PC-3 (cell line): ENCODE measurements around the gene INPP5F. TPM values are rescaled to one million over a fixed set of nuclear protein-coding genes. Genes with fewer than 3 reads are reported as not detected.

Experiments
- ATAC-seq: fragments of 200-7000 bp; cut with Tn5 transposase; 2 replicates; pipeline ENCODE4 v1.9.1; 2020; ENCODE audit warnings: mild to moderate bottlenecking, moderate library complexity
- BruUV-seq: library from RNA; stranded (reverse); fragments of 400-500 nt; replicated peaks from 2 replicates; lab custom pipeline; 2021; lab: Mats Ljungman, UMichigan
- CTCF ChIA-PET: fragments of 300-600 bp; sonication (Branson Sonifier 250); formaldehyde crosslinking; loops from one replicate; lab custom pipeline; 2022; ENCODE audit warnings: antibody characterized with exemption; lab: Charles Lee
- POLR2A ChIA-PET: fragments of 300-600 bp; sonication (Branson Sonifier 250); formaldehyde crosslinking; loops from one replicate; lab custom pipeline; 2022; ENCODE audit warnings: antibody characterized with exemption; ENCODE audit not compliant: unreplicated experiment; lab: Charles Lee
- DNase-seq: peaks from one replicate; pipeline ENCODE4 v3.0.0-alpha.2; 2015
- H2AFZ ChIP-seq: fragments of 300-600 bp; sonication (generic); 2 replicates; pipeline ENCODE4 v1.6.0; 2016; ENCODE audit warnings: antibody characterized with exemption, low read length
- H3F3A ChIP-seq: fragments of 300-600 bp; sonication (generic); one replicate; pipeline ENCODE4 v1.6.0; 2017; ENCODE audit warnings: antibody characterized with exemption, low read length, control low read depth, mild to moderate bottlenecking; ENCODE audit not compliant: unreplicated experiment
- H3K27ac ChIP-seq: fragments of 300-600 bp; sonication (generic); 2 replicates; pipeline ENCODE4 v1.5.1; 2016; ENCODE audit warnings: mild to moderate bottlenecking, low read length
- H3K27me3 ChIP-seq: fragments of 300-600 bp; sonication (generic); 2 replicates; pipeline ENCODE4 v1.6.1; 2016; ENCODE audit warnings: low read length, mixed read lengths
- H3K36me3 ChIP-seq: fragments of 300-600 bp; sonication (generic); 2 replicates; pipeline ENCODE4 v1.6.1; 2016; ENCODE audit warnings: low read depth, mixed run types, low read length, mixed read lengths
- H3K4me1 ChIP-seq: fragments of 300-600 bp; sonication (generic); 2 replicates; pipeline ENCODE4 v1.5.1; 2016; ENCODE audit warnings: low read length; ENCODE audit not compliant: insufficient read depth
- H3K4me2 ChIP-seq: fragments of 300-600 bp; sonication (generic); 2 replicates; pipeline ENCODE4 v1.6.0; 2016; ENCODE audit warnings: low read length
- H3K4me3 ChIP-seq: fragments of 300-600 bp; sonication (generic); 2 replicates; pipeline ENCODE4 v1.5.1; 2016; ENCODE audit warnings: mild to moderate bottlenecking, low read length, mixed read lengths
- H3K79me2 ChIP-seq: fragments of 300-600 bp; sonication (generic); 2 replicates; pipeline ENCODE4 v1.6.1; 2017; ENCODE audit warnings: low read length, mixed read lengths
- H3K9ac ChIP-seq: fragments of 300-600 bp; sonication (generic); 2 replicates; pipeline ENCODE4 v1.6.0; 2016; ENCODE audit warnings: mild to moderate bottlenecking, low read length
- H3K9me2 ChIP-seq: fragments of 300-600 bp; sonication (generic); replicated peaks from 2 replicates; pipeline ENCODE4 v1.6.1; 2016; ENCODE audit warnings: mixed run types, low read length, mixed read lengths
- H3K9me3 ChIP-seq: fragments of 300-600 bp; sonication (generic); 2 replicates; pipeline ENCODE4 v1.6.1; 2016; ENCODE audit warnings: low read length, mixed read lengths
- H4K20me1 ChIP-seq: fragments of 300-600 bp; sonication (generic); 2 replicates; pipeline ENCODE4 v1.6.1; 2016; ENCODE audit warnings: low read length, mixed read lengths
- EZH2 ChIP-seq: fragments of 300-600 bp; sonication (generic); IDR thresholded peaks from one replicate; pipeline ENCODE4 v1.6.1; 2017; ENCODE audit warnings: antibody characterized with exemption, mild to moderate bottlenecking, low read length; ENCODE audit not compliant: unreplicated experiment
- EZH2phosphoT487 ChIP-seq: fragments of 300-600 bp; sonication (generic); IDR thresholded peaks from 2 replicates; pipeline ENCODE4 v1.6.1; 2018; ENCODE audit warnings: mild to moderate bottlenecking, antibody characterized with exemption, low read length, borderline replicate concordance
- intact Hi-C: fragments of 100-400 bp; cut with micrococcal nuclease; formaldehyde crosslinking; loops from 2 replicates; pipeline ENCODE4 v1.9.0; 2023
- total RNA-seq: library from RNA; depleted of rRNA; stranded (reverse); fragments of >200 nt; gene quantifications from 2 replicates; pipeline ENCODE4 v1.2.3, GENCODE V29; 2014
- TF ChIP-seq, protein P1 (sequence below): fragments of 300-600 bp; sonication (generic); conservative IDR thresholded peaks from 2 replicates; pipeline ENCODE4 v1.5.1; 2017; ENCODE audit warnings: antibody characterized with exemption, low read depth, mild to moderate bottlenecking, low read length

INPP5F gene
- total RNA-seq, 1 experiment from 2014 or later, result 8.2 TPM

DNA sequence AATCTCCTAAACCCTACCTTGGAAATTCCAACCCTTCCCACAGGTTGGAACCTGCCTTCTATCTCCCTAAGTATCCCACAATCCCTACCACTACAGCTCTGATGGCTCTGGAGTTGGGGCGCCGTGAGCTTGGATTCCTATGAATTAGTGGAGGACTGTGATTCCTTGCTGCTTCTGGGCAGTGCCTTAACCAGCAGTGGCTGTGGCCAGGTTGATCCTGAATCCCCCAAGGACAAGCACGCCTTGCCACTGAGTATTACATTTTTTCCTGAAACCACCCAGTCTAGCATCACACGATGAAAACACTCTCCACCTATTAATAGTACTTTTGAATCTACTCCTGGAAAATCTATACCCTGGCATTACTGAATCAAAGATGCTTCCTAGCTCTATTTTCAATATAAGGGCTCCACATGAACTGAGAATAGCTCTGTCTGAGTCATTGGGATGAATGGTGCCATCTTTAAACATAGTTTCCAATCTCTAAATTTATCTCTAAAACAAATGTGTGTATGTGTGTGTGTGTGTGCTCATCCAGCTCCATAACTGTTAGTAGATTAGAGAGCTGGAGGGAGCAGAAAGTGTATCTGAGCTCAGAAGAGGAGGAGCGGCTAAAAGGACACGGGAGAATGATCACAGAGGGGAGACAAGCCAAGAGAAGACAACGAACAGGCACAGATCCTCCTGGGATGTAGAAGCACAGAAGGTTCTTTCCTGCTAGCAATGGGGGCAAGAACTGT is 11.9 kb upstream of the INPP5F start:
- H2AFZ ChIP-seq, result no peak overlapping the region
- H3K79me2 ChIP-seq, result no peaks in the 10 kb centered on the region
- H3K9me2 ChIP-seq, result no peaks in the 10 kb centered on the region
- no peak overlapping the region for H3K9ac ChIP-seq
- DNase-seq (no peak), ATAC-seq (no peak)
- no peak overlapping the region for H3K4me3 ChIP-seq
- no peak overlapping the region for H3K4me2 ChIP-seq
- intact Hi-C loops, result no loop called here
- ChIA-PET CTCF (interaction anchor here (0.6 kb wide), 1 partner anchor 146 kb away, joined by 3 read pairs; no protein-coding TSS in a partner anchor), POLR2A (no interaction called here)
- no peak overlapping the region for H3K27ac ChIP-seq
- no peaks in the 10 kb centered on the region for H4K20me1 ChIP-seq
- H3K9me3 ChIP-seq, result no peaks in the 10 kb centered on the region
- H3K27me3 ChIP-seq, result no peaks in the 10 kb centered on the region
- no TSS peak for BruUV-seq
- no peak for TF ChIP-seq EZH2phosphoT487
- TF ChIP-seq EZH2, result no peak
- TF ChIP-seq, protein P1, sequence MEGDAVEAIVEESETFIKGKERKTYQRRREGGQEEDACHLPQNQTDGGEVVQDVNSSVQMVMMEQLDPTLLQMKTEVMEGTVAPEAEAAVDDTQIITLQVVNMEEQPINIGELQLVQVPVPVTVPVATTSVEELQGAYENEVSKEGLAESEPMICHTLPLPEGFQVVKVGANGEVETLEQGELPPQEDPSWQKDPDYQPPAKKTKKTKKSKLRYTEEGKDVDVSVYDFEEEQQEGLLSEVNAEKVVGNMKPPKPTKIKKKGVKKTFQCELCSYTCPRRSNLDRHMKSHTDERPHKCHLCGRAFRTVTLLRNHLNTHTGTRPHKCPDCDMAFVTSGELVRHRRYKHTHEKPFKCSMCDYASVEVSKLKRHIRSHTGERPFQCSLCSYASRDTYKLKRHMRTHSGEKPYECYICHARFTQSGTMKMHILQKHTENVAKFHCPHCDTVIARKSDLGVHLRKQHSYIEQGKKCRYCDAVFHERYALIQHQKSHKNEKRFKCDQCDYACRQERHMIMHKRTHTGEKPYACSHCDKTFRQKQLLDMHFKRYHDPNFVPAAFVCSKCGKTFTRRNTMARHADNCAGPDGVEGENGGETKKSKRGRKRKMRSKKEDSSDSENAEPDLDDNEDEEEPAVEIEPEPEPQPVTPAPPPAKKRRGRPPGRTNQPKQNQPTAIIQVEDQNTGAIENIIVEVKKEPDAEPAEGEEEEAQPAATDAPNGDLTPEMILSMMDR, result no peak
- no peaks in the 10 kb centered on the region for H3K36me3 ChIP-seq
- no peaks in the 10 kb centered on the region for H3F3A ChIP-seq
- H3K4me1 ChIP-seq, result no peaks in the 10 kb centered on the region

DNA sequence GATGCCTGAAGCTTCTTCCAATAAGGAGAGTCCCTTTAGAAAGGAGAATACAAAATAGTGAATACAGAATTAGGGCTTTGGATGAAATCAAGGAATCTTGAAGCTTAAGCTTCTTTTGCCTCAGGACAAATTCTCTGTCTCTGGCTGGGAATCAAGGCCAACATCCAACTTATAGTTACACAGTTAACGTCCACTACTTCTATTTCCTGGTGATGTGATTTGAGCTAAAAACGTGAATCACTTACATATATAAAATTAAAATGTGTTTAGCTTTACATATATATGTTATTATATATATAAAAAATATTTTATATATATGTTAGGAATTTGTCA is 11.4 kb upstream of the INPP5F start:
- Histone ChIP-seq H3K4me3 (no peak overlapping the region), H4K20me1 (no peaks in the 10 kb centered on the region), H3K27ac (no peak overlapping the region), H3K79me2 (no peaks in the 10 kb centered on the region), H3F3A (no peaks in the 10 kb centered on the region), H3K9ac (no peak overlapping the region), H3K4me2 (no peak overlapping the region), H3K4me1 (no peaks in the 10 kb centered on the region), H3K9me2 (no peaks in the 10 kb centered on the region), H3K27me3 (no peaks in the 10 kb centered on the region), H3K36me3 (no peaks in the 10 kb centered on the region), H2AFZ (no peak overlapping the region), H3K9me3 (no peaks in the 10 kb centered on the region)
- no peak for ATAC-seq
- intact Hi-C loops, result no loop called here
- POLR2A ChIA-PET, result interaction anchor here (0.7 kb wide), 1 partner anchor 217 kb away, joined by 3 read pairs; no protein-coding TSS in a partner anchor
- TF ChIP-seq EZH2 (no peak), EZH2phosphoT487 (no peak)
- TF ChIP-seq, protein P1, result no peak
- no peak for DNase-seq
- no TSS peak for BruUV-seq
- CTCF ChIA-PET, result interaction anchor here (0.6 kb wide), 1 partner anchor 145 kb away, joined by 3 read pairs; no protein-coding TSS in a partner anchor
